ENCODE measurements around the gene PPP6R2.

PPP6R2 gene

DNA sequence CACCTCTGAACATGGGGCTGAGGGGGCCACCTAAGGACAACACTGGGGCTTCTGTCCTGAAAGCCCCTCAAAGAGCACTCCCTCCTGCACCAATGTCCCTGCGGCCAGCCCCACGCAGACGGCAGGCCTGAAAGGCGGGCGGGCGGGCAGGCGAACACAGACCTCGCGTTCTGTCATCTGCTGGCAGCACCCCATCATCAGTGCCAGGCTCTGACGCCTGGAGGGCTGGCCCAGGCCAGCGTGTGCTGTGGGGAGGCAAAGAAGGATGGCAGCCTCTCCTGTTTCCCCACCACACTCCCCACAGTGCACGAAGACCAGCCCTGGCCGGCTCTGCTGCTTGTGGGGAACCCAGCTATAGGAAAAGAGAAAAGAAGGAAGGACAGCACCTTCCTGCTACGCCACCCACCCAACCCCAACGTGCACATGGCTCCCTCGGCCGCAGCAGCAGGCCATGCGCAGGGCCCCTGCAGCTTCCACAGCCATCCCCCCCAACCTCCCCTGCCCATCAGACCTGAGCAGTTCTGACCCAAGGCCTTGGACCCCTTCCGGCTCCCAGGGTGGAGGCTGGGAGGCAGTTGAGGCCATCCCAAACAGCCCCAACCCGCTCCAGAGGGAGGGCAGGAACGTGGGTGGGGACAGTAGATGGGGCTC, 128.2 kb downstream of the PPP6R2 start:
- no peak for DNase-seq (ENCODE audit: low read depth)

DNA sequence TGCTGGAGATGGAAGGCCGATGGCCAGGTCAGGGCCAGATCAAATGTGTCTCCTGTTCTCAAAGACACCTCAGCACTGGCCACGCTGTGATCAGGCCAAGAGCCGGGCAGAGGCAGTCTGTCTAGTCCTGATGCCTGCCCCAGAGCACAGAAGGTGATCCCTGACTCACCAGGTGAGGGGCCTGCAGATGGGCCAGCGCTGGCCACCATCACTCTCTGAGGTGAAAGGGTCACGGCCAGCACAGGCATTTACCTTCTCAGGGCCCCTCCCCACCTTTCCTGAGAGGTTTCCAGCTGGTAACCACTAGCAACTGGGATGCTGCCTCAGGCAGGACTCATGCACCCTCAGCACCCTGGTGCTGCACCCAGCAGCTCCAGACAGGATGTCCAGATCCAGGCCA, 128.8 kb downstream of the PPP6R2 start:
- DNase-seq (ENCODE audit: low read depth) = no peak

- DNase-seq (ENCODE audit: low read depth) = peak; percentile 41
Measured at GRCh38 chr22:50473088-50473487, 130.0 kb downstream of the PPP6R2 start.

DNA sequence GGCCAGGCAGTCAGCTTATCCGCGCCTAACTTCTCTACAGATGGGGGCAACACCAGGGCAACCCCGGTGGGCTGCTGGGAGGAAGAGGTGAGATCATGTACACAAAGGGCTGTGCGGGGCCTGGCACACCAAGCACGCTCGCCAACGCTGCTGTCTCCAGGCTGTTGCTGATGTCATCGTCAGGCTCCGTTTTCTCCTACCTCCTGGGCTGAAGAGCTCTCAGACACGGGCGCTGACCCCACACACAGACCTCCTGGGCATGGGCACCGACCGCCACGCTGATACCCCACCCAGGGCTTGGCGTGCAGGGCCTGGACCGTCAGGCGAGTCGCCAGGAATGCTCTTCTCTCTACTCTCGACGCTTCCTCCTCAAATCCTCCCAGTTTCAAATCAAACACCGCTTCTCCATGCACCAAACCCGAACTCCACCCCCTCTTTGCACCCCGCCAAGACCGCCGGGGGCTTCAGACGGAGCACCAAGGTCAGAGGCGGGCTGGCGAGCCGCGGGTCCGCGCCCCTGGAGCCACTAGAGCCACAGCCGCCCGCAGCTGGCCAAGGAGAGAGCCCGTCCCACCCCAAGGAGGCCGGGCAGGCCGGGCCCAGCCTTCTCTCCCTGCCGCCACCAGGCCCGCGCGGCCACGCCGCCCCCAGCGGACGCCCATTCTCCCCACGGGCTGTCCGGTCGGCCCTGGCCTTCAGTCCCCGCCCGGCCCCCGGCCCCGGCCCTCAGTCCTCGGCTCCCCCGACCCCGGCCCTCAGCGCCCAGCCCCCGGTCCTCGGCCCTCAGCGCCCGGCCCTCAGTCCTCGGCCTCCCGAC, 130.9 kb downstream of the PPP6R2 start:
- peak; percentile 61 for DNase-seq (ENCODE audit: low read depth)

GRCh38 chr22:50474710-50475651, 131.9 kb downstream of the PPP6R2 start, which contains the start of gene SBF1:
SBF1 (minus strand) TSS chr22:50475035; CDS start chr22:50474840, 195 bp downstream.
- peak; percentile 94 for DNase-seq (ENCODE audit: low read depth)

GRCh38 chr22:50475652-50476002, 132.5 kb downstream of the PPP6R2 start:
- DNase-seq (ENCODE audit: low read depth) = no peak

GRCh38 chr22:50476868-50477267, 133.7 kb downstream of the PPP6R2 start:
- no peak for DNase-seq (ENCODE audit: low read depth)

GRCh38 chr22:50477923-50478322, 134.8 kb downstream of the PPP6R2 start:
- no peak for DNase-seq (ENCODE audit: low read depth)

GRCh38 chr22:50479721-50480120, 136.6 kb downstream of the PPP6R2 start:
- DNase-seq (ENCODE audit: low read depth) = no peak

DNA sequence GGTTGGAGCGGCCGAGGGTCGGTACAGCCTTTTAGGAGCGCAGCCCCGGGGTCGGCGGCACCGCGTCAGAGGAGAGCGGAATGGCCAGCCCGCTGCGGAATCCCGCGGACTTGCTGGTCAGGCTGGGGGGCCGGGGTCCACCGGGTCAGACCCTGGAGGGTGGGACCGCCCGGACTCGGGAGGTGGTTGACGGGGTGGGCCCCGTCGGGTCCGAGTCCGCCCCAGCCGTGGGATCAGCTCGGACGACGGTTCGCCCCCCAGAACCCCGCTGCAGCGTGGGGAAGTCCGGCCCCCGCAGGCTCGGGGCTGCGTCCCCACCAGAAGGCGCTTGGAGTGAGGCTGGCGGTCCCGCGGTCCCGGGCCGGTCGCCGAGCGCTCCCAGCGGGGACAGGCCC, 137.9 kb downstream of the PPP6R2 start:
- DNase-seq (ENCODE audit: low read depth) = no peak

DNA sequence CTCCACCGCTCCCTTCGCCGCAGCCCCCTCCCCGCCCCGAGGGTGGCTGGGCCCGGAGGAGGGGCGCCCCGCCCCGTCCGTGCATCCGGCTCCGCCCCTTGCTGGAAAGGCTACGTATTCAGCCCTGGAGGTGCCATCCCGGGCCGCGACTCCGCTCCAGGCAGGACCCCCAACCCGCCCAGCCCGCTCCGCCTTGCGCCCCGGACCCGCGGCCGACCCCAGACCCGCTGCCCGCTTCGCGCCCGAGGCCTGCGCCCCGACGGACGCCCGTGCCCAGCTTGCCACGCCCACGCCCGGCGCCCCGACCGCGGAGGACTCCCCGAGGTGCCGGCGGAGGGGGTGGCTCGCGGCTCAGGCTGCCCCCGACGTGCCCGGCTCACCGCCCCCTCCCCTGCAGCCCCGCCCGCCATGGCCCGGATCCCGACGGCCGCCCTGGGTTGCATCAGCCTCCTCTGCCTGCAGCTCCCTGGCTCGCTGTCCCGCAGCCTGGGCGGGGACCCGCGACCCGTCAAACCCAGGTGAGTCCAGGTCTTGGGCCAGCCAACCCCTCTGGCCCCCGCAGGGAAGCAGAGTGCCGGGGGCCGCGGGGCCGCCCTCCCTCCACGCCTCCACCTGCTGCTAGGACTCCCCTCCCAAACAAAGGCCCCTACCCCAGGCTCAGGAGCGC, 138.4 kb downstream of the PPP6R2 start, which contains the start of gene ADM2:
Gene ADM2, plus strand, starts transcription at position 104 of the 667 bp plus-strand sequence. Its CDS starts 305 bp downstream, at position 409.
- DNase-seq (ENCODE audit: low read depth) = peak; percentile 24

DNA sequence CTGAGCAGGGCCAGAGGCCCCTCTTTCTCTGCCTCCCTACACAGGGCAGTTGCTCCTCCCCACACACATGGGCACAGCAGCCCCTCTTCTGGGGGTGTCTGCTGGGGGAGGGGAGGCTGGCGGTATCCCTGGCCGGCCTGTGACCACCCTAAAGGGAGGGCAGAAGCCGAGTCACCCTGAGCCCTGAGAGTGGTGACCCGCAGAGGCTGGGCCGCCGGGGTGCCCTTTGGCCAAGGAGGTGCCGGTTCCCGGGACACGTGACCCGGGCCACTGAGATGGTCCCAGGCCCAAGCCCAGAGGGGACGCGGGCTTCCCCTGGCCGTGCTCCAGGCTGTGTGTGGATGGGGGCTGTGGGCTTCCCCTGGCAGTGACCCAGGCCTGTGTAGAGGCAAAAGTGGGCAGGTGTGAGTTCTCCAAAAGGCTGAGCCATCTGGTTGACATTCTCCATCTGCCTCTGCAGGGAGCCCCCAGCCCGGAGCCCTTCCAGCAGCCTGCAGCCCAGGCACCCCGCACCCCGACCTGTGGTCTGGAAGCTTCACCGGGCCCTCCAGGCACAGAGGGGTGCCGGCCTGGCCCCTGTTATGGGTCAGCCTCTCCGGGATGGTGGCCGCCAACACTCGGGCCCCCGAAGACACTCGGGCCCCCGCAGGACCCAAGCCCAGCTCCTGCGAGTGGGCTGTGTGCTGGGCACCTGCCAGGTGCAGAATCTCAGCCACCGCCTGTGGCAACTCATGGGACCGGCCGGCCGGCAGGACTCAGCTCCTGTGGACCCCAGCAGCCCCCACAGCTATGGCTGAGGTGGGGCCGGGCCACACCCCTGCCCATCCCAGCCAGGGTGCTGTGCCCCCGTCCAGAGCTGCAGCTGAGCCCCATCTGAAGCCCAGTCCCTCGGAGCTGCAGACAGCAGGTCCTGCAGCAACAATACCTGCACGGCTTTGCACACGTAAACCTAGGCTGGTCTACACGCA, 139.3 kb downstream of the PPP6R2 start:
- no peak for DNase-seq (ENCODE audit: low read depth)

GRCh38 chr22:50483106-50483505, 140.0 kb downstream of the PPP6R2 start:
- DNase-seq (ENCODE audit: low read depth) = no peak

DNA sequence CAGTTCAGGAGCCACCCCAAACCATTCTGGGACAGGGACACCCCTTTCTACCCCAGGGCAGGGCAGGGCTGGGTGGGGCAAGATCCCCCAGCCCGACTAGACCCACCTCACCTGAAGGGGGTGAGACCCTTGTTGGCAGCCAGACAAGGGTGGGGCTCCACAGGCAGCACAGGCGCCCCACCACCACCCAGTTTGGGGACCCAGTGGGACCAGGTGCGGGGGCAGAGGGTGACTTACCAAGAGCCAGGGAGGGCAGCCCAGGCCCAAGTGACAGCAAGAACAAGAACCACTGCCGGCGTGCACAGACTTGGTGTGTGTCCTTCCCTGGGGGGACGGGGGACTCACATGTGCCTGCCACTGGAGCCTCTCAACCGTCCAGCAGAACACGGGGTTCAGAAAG, 140.4 kb downstream of the PPP6R2 start:
- DNase-seq (ENCODE audit: low read depth) = no peak

DNA sequence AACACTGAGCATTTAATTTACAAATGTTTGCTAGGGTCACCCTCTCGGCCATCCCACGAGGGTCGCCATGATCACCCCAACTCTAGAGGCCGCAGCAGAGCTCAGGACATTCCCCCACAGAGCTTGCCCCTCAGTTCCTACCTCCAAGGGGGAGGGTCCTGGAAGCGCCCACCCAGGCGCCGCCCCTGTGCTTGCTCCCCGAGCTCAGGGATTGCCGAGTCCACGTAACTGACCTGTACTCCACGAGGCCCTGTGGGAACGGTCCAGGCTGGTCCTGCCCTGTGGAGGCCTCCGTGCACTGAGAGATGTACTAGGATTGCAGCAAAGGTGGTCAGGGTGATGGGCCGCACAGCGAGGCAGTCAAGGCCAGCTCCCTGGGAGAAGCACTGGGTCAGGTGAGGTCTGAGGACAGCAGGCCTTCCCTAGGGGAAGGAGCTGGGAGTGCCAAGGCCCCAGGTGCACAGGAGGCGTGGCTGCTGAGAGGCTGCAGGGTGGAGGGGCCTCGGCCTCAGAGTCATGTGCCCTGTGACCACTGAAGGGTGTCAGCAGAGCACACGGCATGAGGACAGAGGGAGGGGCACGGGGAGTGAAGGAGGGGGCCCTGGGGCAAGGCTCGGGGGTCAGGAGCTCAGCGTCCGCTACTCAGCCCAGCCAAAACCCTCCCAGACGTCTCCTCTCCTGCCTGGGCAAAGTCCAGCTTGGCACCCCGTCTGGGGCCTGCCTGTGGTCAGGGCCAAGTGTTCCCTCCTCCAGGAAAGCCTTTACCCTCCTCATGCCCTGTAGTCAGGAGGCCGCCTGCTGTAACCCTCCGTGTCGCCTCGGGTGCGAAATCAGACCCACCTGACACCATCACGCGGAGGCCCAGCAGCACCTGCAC, 141.1 kb downstream of the PPP6R2 start:
- DNase-seq (ENCODE audit: low read depth) = no peak

DNA sequence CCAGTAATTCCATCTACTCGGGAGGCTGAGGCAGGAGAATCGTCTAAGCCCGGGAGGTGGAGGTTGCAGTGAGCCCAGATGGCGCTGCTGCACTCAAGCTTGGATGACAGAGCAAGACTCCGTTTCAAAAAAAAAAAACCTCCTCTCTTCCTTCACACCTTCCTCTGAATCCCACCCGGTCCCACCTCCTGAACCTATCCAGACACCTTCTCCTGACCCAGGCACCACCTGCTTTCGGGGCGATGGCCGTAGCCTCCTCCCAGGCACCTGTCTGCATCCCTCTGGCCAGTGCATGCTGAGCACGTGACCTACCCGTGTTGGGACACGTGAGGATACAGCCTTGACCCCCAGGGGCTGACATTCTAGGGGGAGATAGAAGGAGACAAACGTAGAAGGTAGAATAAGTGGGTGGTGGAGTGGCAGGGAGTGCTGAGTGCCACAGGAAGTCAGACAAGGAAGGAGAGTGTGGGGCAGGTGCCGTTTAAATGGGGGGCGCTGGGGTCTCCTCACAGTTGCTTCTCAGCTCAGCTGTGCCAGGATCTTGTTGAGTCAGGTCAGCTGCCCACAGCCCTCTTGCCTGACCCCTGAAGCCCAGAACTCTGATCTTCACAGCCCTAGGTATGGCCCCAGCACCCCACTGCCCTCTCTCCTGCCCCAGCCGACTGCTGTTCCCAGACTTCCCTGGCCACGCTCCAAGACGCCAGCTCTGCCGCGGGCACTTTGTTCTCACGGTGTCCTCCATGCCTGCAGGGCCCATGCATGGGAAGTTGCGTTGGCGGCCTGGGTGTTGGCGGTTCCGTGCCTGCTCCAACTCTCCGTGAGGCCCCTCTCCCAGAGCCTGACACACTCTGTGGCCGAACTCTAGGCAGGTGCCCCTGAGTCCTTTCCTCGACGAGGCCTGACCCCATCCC, 142.3 kb downstream of the PPP6R2 start:
- no peak for DNase-seq (ENCODE audit: low read depth)

DNA sequence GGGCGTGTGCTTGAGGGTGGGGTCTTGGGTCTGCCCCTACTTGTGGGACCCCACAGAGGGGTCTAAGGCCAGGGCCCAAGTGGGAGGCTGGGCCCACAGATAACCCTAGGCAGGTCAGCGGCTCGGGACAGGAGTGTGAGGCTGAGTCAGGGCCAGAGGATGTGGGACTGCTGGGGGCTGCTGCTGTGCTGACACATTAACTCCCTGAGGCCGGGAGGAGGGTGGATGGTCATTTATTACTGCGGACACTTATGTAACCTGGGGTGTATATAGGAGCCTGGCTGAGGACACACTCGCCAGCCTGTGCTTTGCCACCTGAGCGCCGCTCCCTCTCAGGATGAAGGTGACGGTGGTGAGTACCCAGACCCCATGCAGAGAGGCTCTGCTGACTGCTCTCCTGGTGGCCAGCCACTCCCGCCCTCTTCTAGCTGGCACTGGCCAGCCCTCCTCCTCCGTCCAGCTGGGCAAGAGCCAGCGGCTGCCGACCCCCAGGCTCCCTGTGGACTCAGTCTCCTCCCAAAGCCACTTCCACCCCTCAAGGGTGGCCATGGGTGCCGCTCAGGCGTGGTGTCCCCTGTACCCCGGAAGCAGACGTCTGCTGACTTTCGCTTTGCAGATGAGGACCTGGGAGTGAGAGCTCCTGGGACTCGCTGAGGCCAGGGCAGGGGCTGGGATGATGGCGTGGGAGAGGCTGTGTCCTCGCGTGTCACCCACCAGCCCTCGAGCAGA, 143.6 kb downstream of the PPP6R2 start, which contains the start of gene MIOX:
Gene MIOX, plus strand, starts transcription at position 299 of the 729 bp plus-strand sequence. Its CDS starts 39 bp downstream, at position 338.
- peak; percentile 79 for DNase-seq (ENCODE audit: low read depth)
